ENCODE results near the gene ICAM1. TPM values are rescaled to one million over a fixed set of nuclear protein-coding genes. Genes with fewer than 3 reads are reported as not detected.

Gene ICAM1
- total RNA-seq, 3 donors from 2014 or later (not counting 1 experiment from before 2014, with no cell fraction given): 33.1 to 73.7 (median 56.5) TPM

DNA sequence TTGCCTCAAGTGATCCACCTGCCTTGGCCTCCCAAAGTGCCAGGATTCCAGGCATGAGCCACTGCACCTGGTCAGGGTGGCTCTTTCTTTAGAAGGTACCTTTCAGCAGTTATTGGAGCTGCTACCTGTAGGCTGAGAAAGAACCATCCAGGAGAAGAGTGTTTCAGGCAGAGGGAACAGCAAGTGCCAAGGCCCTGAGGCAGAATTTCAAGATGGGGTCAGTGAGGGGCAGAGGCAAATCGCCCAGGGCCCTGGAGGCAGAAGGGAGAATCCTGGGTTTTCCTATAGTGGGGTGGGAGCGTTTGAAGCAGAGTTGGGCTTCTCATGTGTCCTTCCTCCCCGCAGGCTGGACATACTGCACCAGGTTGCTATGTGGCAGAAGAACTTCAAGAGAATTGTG is 16.7 kb upstream of the ICAM1 start:
- Mint-ChIP-seq H3K27ac (no peak overlapping the region), H3K36me3 (peaks cover 9% of the 10 kb centered on the region), H3K9me3 (no peaks in the 10 kb centered on the region), H3K4me1 (peaks cover 0 to 33% of the 10 kb centered on the region in 2 donors), H3K27me3 (ENCODE audit: low read depth in 2 of 2) (no peaks in the 10 kb centered on the region), H3K4me3 (no peak overlapping the region)
- peaks cover 23% of the 10 kb centered on the region for H3K4me1 ChIP-seq (ENCODE audit: control insufficient read depth, insufficient read depth, low read length)
- intact Hi-C loops (cut with micrococcal nuclease): loop anchor here (5.0 kb wide), 1 partner anchor 137 kb away; the partner anchor contains the start of gene EIF3G
- H3K4me3 ChIP-seq (ENCODE audit: low read length): no peak overlapping the region
- WGBS (ENCODE audit: insufficient coverage): 96% methylated on average over 3 of the region's 3 CpGs
- TF ChIP-seq, protein P1, sequence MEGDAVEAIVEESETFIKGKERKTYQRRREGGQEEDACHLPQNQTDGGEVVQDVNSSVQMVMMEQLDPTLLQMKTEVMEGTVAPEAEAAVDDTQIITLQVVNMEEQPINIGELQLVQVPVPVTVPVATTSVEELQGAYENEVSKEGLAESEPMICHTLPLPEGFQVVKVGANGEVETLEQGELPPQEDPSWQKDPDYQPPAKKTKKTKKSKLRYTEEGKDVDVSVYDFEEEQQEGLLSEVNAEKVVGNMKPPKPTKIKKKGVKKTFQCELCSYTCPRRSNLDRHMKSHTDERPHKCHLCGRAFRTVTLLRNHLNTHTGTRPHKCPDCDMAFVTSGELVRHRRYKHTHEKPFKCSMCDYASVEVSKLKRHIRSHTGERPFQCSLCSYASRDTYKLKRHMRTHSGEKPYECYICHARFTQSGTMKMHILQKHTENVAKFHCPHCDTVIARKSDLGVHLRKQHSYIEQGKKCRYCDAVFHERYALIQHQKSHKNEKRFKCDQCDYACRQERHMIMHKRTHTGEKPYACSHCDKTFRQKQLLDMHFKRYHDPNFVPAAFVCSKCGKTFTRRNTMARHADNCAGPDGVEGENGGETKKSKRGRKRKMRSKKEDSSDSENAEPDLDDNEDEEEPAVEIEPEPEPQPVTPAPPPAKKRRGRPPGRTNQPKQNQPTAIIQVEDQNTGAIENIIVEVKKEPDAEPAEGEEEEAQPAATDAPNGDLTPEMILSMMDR (IDR thresholded peaks at IDR 0.05): no peak
- peaks cover 36% of the 10 kb centered on the region for H3K36me3 ChIP-seq (ENCODE audit: control insufficient read depth, insufficient read depth, low read length)
- no peaks in the 10 kb centered on the region for H3K27me3 ChIP-seq (ENCODE audit: control insufficient read depth, insufficient read depth, low read length)
- no peak overlapping the region for H3K27ac ChIP-seq (ENCODE audit: low read length)
- no peak for ATAC-seq
- no peak for DNase-seq
- no peaks in the 10 kb centered on the region for H3K9me3 ChIP-seq (ENCODE audit: control insufficient read depth, insufficient read depth, low read length)

DNA sequence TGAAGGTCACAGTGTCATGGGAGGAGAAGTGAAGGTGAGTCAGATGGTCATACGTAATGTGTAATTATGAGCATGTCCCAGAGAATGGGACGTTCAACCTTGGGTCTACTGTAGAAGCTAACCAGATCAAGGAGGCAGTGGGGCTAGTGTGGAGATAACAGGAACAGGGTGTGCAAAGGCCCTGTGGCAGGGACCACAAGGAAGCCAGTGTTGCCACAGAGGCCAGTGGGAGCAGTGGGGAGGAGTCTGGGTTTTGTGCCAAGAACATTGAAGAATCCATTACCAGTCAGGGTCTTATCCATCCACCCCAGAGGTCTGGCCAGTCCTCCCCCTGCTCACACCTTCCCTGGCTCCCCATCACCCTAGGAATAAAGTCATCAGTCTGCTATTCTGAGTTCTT is 15.6 kb upstream of the ICAM1 start:
- intact Hi-C loops (cut with micrococcal nuclease): no loop called here
- H3K27ac Mint-ChIP-seq: peak overlapping the region in 1 of 2 donors; percentile 28
- H3K4me3 Mint-ChIP-seq: no peak overlapping the region

DNA sequence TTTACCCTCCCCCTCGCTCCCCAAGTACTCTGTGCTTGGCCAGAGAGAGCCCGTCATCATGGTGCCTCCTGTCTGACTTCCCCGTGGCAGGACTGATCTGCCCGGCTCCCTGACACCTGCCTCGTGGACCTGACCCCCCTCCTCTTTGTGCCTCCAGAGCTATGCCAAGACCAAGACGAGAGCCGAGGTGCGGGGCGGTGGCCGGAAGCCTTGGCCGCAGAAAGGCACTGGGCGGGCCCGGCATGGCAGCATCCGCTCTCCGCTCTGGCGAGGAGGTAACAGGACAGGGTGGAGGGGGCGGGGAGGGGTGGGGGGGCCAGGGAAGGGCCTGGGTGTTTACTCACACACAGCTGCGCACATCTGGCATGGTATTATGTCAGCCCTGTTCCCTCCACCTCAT is 14.4 kb upstream of the ICAM1 start:
- ATAC-seq: no peak
- H3K27ac ChIP-seq (ENCODE audit: low read length): no peak overlapping the region
- Mint-ChIP-seq H3K27ac (no peak overlapping the region), H3K4me1 (peaks cover 0 to 29% of the 10 kb centered on the region in 2 donors), H3K36me3 (peaks cover 9% of the 10 kb centered on the region), H3K27me3 (ENCODE audit: low read depth in 2 of 2) (no peaks in the 10 kb centered on the region), H3K9me3 (no peaks in the 10 kb centered on the region), H3K4me3 (no peak overlapping the region)
- 96% methylated on average over 12 of the region's 18 CpGs for WGBS (ENCODE audit: insufficient coverage)
- peaks cover 36% of the 10 kb centered on the region for H3K36me3 ChIP-seq (ENCODE audit: control insufficient read depth, insufficient read depth, low read length)
- H3K27me3 ChIP-seq (ENCODE audit: control insufficient read depth, insufficient read depth, low read length): no peaks in the 10 kb centered on the region
- DNase-seq: no peak
- intact Hi-C loops (cut with micrococcal nuclease): no loop called here
- peaks cover 14% of the 10 kb centered on the region for H3K4me1 ChIP-seq (ENCODE audit: control insufficient read depth, insufficient read depth, low read length)
- TF ChIP-seq, protein P1 (IDR thresholded peaks at IDR 0.05): no peak
- H3K9me3 ChIP-seq (ENCODE audit: control insufficient read depth, insufficient read depth, low read length): no peaks in the 10 kb centered on the region
- H3K4me3 ChIP-seq (ENCODE audit: low read length): no peak overlapping the region

More for the DNA sequence above, 15.6 kb upstream of the ICAM1 start:
- no peaks in the 10 kb centered on the region for H3K9me3 ChIP-seq (ENCODE audit: control insufficient read depth, insufficient read depth, low read length)
- Mint-ChIP-seq H3K4me1 (peaks cover 0 to 30% of the 10 kb centered on the region in 2 donors), H3K9me3 (no peaks in the 10 kb centered on the region), H3K27me3 (ENCODE audit: low read depth in 2 of 2) (no peaks in the 10 kb centered on the region), H3K36me3 (peaks cover 9% of the 10 kb centered on the region)
- H3K27me3 ChIP-seq (ENCODE audit: control insufficient read depth, insufficient read depth, low read length): no peaks in the 10 kb centered on the region
- ATAC-seq (no peak), DNase-seq (no peak)
- H3K36me3 ChIP-seq (ENCODE audit: control insufficient read depth, insufficient read depth, low read length): peaks cover 36% of the 10 kb centered on the region
- peaks cover 18% of the 10 kb centered on the region for H3K4me1 ChIP-seq (ENCODE audit: control insufficient read depth, insufficient read depth, low read length)
- no peak overlapping the region for H3K27ac ChIP-seq (ENCODE audit: low read length)
- 91% methylated on average over 2 of the region's 2 CpGs for WGBS (ENCODE audit: insufficient coverage)
- no peak overlapping the region for H3K4me3 ChIP-seq (ENCODE audit: low read length)
- TF ChIP-seq, protein P1 (IDR thresholded peaks at IDR 0.05): no peak

- no peaks in the 10 kb centered on the region for H3K9me3 Mint-ChIP-seq
- Histone ChIP-seq H3K36me3 (ENCODE audit: control insufficient read depth, insufficient read depth, low read length) (peaks cover 36% of the 10 kb centered on the region), H3K4me1 (ENCODE audit: control insufficient read depth, insufficient read depth, low read length) (peaks cover 14% of the 10 kb centered on the region), H3K9me3 (ENCODE audit: control insufficient read depth, insufficient read depth, low read length) (no peaks in the 10 kb centered on the region), H3K4me3 (ENCODE audit: low read length) (no peak overlapping the region), H3K27me3 (ENCODE audit: control insufficient read depth, insufficient read depth, low read length) (no peaks in the 10 kb centered on the region), H3K27ac (ENCODE audit: low read length) (no peak overlapping the region)
- ATAC-seq (no peak), DNase-seq (no peak)
- WGBS (ENCODE audit: insufficient coverage): 96% methylated on average over 9 of the region's 9 CpGs
- intact Hi-C loops (cut with micrococcal nuclease): no loop called here
- no peaks in the 10 kb centered on the region for H3K27me3 Mint-ChIP-seq (ENCODE audit: low read depth in 2 of 2)
- H3K4me1 Mint-ChIP-seq: peaks cover 0 to 24% of the 10 kb centered on the region in 2 donors
- no peak overlapping the region for H3K4me3 Mint-ChIP-seq
- H3K36me3 Mint-ChIP-seq: peaks cover 9% of the 10 kb centered on the region
- TF ChIP-seq, protein P1 (IDR thresholded peaks at IDR 0.05): no peak
- no peak overlapping the region for H3K27ac Mint-ChIP-seq
These were observed 13.8 kb upstream of the ICAM1 start for GRCh38 chr19:10256970-10257615.

Data from natural killer cell (primary cell).